Limb (tissue), 2 donors: ENCODE results near the gene EXOC3.
"Not testable (repeated sequence)": the region's sequence is repeated elsewhere in the genome, so short reads cannot be mapped to it uniquely, and the experiment has no call there.

Experiments used
- DNase-seq, 2 donors: peaks; one replicate each; pipeline ENCODE4 v3.0.0-alpha.2; 2016; ENCODE audit errors: extremely low spot score in 2 of 2

EXOC3 gene

GRCh38 chr5:442335-443238, at the start of gene EXOC3:
EXOC3 (plus strand) TSS chr5:443176; CDS start chr5:446206, 3,030 bp downstream.
- peak; percentile 75 to 86 for DNase-seq

- peak in 1 of 2 donors; percentile 22 for DNase-seq
Observed at GRCh38 chr5:393846-394275, 49.1 kb upstream of the EXOC3 start.

- peak in 1 of 2 donors; percentile 23 for DNase-seq
Observed at GRCh38 chr5:394671-395155, 48.3 kb upstream of the EXOC3 start.

GRCh38 chr5:395156-395920, 47.6 kb upstream of the EXOC3 start:
- peak in 1 of 2 donors; percentile 53 for DNase-seq

GRCh38 chr5:395921-396530, 47.0 kb upstream of the EXOC3 start:
- DNase-seq, result peak in 1 of 2 donors; percentile 27

- DNase-seq, result peak in 1 of 2 donors; percentile 33
Observed at GRCh38 chr5:396531-396961, 46.4 kb upstream of the EXOC3 start.

GRCh38 chr5:398141-398474, 44.9 kb upstream of the EXOC3 start:
- DNase-seq, result not testable (repeated sequence)

GRCh38 chr5:398475-399295, 44.3 kb upstream of the EXOC3 start:
- DNase-seq, result peak in 1 of 2 donors; percentile 35

- DNase-seq, result peak; percentile 79 to 93
Observed at GRCh38 chr5:399296-400281, 43.4 kb upstream of the EXOC3 start.

- DNase-seq, result peak in 1 of 2 donors; percentile 85
Observed at GRCh38 chr5:400282-401145, 42.5 kb upstream of the EXOC3 start.

- peak in 1 of 2 donors; percentile 36 for DNase-seq
Observed at GRCh38 chr5:401146-402034, 41.6 kb upstream of the EXOC3 start.

GRCh38 chr5:402219-402614, 40.8 kb upstream of the EXOC3 start:
- DNase-seq, result not testable (repeated sequence)

GRCh38 chr5:402615-403359, 40.2 kb upstream of the EXOC3 start:
- DNase-seq, result peak in 1 of 2 donors; percentile 17

GRCh38 chr5:403995-404394, 39.0 kb upstream of the EXOC3 start:
- no peak for DNase-seq

GRCh38 chr5:404666-405241, 38.2 kb upstream of the EXOC3 start:
- no peak for DNase-seq

- no peak for DNase-seq
Observed at GRCh38 chr5:405421-405820, 37.6 kb upstream of the EXOC3 start.

GRCh38 chr5:406041-406440, 36.9 kb upstream of the EXOC3 start:
- DNase-seq, result no peak
